Measurements from ENCODE around the gene OCIAD1. TPM values are rescaled to one million over a fixed set of nuclear protein-coding genes. Genes with fewer than 3 reads are reported as not detected.
A peak's percentile ranks its signal among the peaks of the same experiment; 100 is the strongest.

Gene OCIAD1
- total and polyA plus RNA-seq, 10 of the 15 experiments (the other 5 are each of a cell fraction or from before 2014, with no cell fraction given): 89.1 to 196 (median 136) TPM

DNA sequence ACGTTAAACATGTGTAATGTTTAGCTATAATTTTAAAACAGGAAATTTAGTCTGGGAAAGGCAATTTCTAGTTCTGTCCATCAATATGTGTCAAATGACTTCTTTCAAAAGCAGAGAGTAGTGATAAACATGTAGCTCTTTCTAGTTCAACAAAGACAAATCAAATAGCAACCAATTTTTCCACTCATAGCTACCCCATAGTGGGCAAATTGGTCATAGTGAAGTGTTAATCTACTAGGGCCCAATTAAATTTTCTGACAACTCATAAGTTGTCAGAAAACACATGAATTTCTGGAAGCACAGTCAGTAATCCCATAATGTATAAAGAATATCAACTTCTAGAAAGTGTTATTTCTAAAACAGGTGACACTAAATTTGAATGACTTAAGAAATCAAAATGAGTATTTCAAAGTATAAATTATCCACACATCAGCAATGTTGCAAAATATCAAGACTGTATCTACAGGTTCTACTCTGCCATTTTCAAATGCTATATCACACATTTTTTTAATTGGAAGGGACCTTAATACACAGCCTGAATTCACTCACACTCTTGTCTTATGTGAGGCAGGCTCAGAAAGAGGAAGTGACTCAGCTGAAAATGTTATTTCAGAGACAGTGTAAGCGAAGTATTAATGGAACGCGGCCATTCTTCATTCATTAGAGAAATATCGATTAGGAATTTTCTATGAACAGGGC is 68.0 kb downstream of the OCIAD1 start (continued):
- TF ChIP-seq, protein P1, sequence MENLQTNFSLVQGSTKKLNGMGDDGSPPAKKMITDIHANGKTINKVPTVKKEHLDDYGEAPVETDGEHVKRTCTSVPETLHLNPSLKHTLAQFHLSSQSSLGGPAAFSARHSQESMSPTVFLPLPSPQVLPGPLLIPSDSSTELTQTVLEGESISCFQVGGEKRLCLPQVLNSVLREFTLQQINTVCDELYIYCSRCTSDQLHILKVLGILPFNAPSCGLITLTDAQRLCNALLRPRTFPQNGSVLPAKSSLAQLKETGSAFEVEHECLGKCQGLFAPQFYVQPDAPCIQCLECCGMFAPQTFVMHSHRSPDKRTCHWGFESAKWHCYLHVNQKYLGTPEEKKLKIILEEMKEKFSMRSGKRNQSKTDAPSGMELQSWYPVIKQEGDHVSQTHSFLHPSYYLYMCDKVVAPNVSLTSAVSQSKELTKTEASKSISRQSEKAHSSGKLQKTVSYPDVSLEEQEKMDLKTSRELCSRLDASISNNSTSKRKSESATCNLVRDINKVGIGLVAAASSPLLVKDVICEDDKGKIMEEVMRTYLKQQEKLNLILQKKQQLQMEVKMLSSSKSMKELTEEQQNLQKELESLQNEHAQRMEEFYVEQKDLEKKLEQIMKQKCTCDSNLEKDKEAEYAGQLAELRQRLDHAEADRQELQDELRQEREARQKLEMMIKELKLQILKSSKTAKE (IDR thresholded peaks at IDR 0.05; ENCODE audit: low read depth, poor library complexity, severe bottlenecking): no peak
- no peak for TF ChIP-seq SP1 (IDR thresholded peaks at IDR 0.05; ENCODE audit: low read depth, low read length)

DNA sequence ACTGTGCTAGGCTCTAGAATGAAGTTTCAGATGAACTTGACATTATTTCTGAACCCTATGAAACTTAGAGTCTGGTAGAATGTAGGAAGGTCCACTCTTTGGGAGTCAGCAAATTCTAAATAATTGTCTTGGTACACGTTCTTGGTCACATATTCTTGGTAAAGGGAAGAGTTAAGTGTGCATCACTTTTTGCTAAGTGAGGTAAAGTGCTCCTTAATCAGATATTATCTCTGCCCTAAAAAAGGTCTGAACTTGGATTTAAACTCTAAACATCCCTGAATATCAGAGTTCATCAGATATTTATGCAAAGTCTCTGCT is 68.5 kb downstream of the OCIAD1 start:
- ChIA-PET POLR2A (no interaction called here), SMC1A (ENCODE audit: uncharacterized antibody, unreplicated experiment) (interaction anchor here (1.0 to 2.8 kb wide), 4 partner anchors 46 to 321 kb away, joined by 3 to 9 read pairs (median 4); partner anchors contain the start of gene FRYL), RAD21 (ENCODE audit: unreplicated experiment) (no interaction called here), CTCF (interaction anchor here (1.0 to 1.4 kb wide), 2 partner anchors 10 to 44 kb away, joined by 3 to 4 read pairs; no protein-coding TSS in a partner anchor)
- Histone ChIP-seq H3K4me3 (0 out of 2 replicates have a peak overlapping the region, but pooled peaks have one; percentile 34), H3K9me3 (replicated peaks; ENCODE audit: control insufficient read depth, insufficient read depth, low read length) (no peaks in the 10 kb centered on the region), H2AFZ (ENCODE audit: control insufficient read depth, low read depth, low read length) (peak overlapping the region; percentile 45), H3K27ac (ENCODE audit: control insufficient read depth, insufficient read depth) (peak overlapping the region; percentile 27; the same call in 1 of the 2 replicates), H3K27me3 (replicated peaks in 1 of 2; ENCODE audit: control insufficient read depth in 2 of 2, insufficient read depth in 2 of 2, low read length in 1 of 2) (no peaks in the 10 kb centered on the region), H3K36me3 (ENCODE audit: control insufficient read depth in 2 of 2, insufficient read depth in 2 of 2, low read length in 1 of 2) (peaks cover 0 to 9% of the 10 kb centered on the region in 2 experiments; a peak in 2 of 4 replicates), H3K4me2 (ENCODE audit: control insufficient read depth, insufficient read depth) (0 out of 2 replicates have a peak overlapping the region, but pooled peaks have one; percentile 27), H3K9ac (ENCODE audit: control insufficient read depth, insufficient read depth, low read length) (no peak overlapping the region), H3K4me1 (ENCODE audit: control insufficient read depth, insufficient read depth, low read length) (no peaks in the 10 kb centered on the region), H4K20me1 (ENCODE audit: control insufficient read depth, insufficient read depth) (no peaks in the 10 kb centered on the region), H3K79me2 (ENCODE audit: control insufficient read depth, insufficient read depth, low read length) (no peaks in the 10 kb centered on the region)
- no peak for FAIRE-seq
- 5% methylated on average over 1 of the region's 1 CpG for WGBS (ENCODE audit: insufficient coverage, insufficient replicate concordance, low lambda C conversion rate, missing lambda C conversion rate)
- BruUV-seq (replicated peaks): no TSS peak
- DNase-seq (ENCODE audit: low read depth, low spot score): no peak
- ATAC-seq: no peak; the same call in 2 of the 3 replicates
- TF ChIP-seq, protein P2, sequence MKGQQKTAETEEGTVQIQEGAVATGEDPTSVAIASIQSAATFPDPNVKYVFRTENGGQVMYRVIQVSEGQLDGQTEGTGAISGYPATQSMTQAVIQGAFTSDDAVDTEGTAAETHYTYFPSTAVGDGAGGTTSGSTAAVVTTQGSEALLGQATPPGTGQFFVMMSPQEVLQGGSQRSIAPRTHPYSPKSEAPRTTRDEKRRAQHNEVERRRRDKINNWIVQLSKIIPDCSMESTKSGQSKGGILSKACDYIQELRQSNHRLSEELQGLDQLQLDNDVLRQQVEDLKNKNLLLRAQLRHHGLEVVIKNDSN (IDR thresholded peaks at IDR 0.05; ENCODE audit: borderline replicate concordance, extremely low read length, insufficient read depth, low read depth, low read length): no peak
- no peak for TF ChIP-seq SIN3A (IDR thresholded peaks at IDR 0.05; ENCODE audit: low read depth, low read length)
- TF ChIP-seq SMAD1 (IDR thresholded peaks at IDR 0.05; ENCODE audit: low read depth, partially characterized antibody): no peak
- no peak for TF ChIP-seq CREB1 (IDR thresholded peaks at IDR 0.05; ENCODE audit: low read depth)
- TF ChIP-seq RUNX3 (IDR thresholded peaks at IDR 0.05; ENCODE audit: low read length): no peak
- TF ChIP-seq EP300 (IDR thresholded peaks at IDR 0.05; ENCODE audit: borderline replicate concordance in 1 of 2, control insufficient read depth in 1 of 2, low read depth in 2 of 2, low read length in 2 of 2): no peak
- TF ChIP-seq WRNIP1 (IDR thresholded peaks at IDR 0.05; ENCODE audit: borderline replicate concordance, low read depth, low read length): no peak
- TF ChIP-seq, protein P3, sequence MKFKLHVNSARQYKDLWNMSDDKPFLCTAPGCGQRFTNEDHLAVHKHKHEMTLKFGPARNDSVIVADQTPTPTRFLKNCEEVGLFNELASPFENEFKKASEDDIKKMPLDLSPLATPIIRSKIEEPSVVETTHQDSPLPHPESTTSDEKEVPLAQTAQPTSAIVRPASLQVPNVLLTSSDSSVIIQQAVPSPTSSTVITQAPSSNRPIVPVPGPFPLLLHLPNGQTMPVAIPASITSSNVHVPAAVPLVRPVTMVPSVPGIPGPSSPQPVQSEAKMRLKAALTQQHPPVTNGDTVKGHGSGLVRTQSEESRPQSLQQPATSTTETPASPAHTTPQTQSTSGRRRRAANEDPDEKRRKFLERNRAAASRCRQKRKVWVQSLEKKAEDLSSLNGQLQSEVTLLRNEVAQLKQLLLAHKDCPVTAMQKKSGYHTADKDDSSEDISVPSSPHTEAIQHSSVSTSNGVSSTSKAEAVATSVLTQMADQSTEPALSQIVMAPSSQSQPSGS (IDR thresholded peaks at IDR 0.05; ENCODE audit: low read length): no peak
- no peak for TF ChIP-seq BACH1 (IDR thresholded peaks at IDR 0.05; ENCODE audit: borderline replicate concordance)
- no peak for TF ChIP-seq NFXL1 (IDR thresholded peaks at IDR 0.05; ENCODE audit: borderline replicate concordance)
- TF ChIP-seq POU2F2 (IDR thresholded peaks at IDR 0.05; ENCODE audit: borderline replicate concordance, low read depth, low read length): no peak
- in situ Hi-C loops (cut with MboI) (no loop called here), intact Hi-C loops (cut with micrococcal nuclease; ENCODE audit: unreplicated experiment) (no loop called here)

All from GM12878 (cell line).